DMS 273 treated with DMSO at 0.1 percent for 48 hours (cell line): ENCODE results near the gene DCD.
"Not testable (repeated sequence)": the region's sequence is repeated elsewhere in the genome, so short reads cannot be mapped to it uniquely, and the experiment has no call there.

ENCODE experiments used
- DNase-seq: peaks from one replicate; lab custom pipeline; 2025; lab: John Stamatoyannopoulos, UW

Gene DCD

GRCh38 chr12:54648265-54648664 is at the start of gene DCD:
DCD (minus strand) TSS chr12:54648365; CDS start chr12:54648303, 62 bp downstream.
- no peak for DNase-seq

- DNase-seq, result no peak
Observed at GRCh38 chr12:54697851-54698250, 49.7 kb upstream of the DCD start.

- no peak for DNase-seq
Observed at GRCh38 chr12:54692353-54692752, 44.2 kb upstream of the DCD start.

- DNase-seq, result no peak
Observed at GRCh38 chr12:54689984-54690383, 41.8 kb upstream of the DCD start.

GRCh38 chr12:54689034-54689372 is 40.8 kb upstream of the DCD start:
- DNase-seq, result no peak

- DNase-seq, result no peak
Observed at GRCh38 chr12:54688309-54689033, 40.3 kb upstream of the DCD start.

GRCh38 chr12:54684636-54685630 is 36.8 kb upstream of the DCD start:
- DNase-seq, result no peak

GRCh38 chr12:54683398-54683797 is 35.2 kb upstream of the DCD start:
- DNase-seq, result no peak

- no peak for DNase-seq
Observed at GRCh38 chr12:54682674-54683073, 34.5 kb upstream of the DCD start.

GRCh38 chr12:54680374-54680773 is 32.2 kb upstream of the DCD start:
- no peak for DNase-seq

GRCh38 chr12:54678131-54678530 is 30.0 kb upstream of the DCD start:
- DNase-seq, result no peak

GRCh38 chr12:54667945-54668344 is 19.8 kb upstream of the DCD start:
- DNase-seq, result no peak

- DNase-seq, result no peak
Observed at GRCh38 chr12:54666008-54666407, 17.8 kb upstream of the DCD start.

- not testable (repeated sequence) for DNase-seq
Observed at GRCh38 chr12:54665022-54665635, 17.0 kb upstream of the DCD start.

GRCh38 chr12:54663603-54664002 is 15.4 kb upstream of the DCD start:
- DNase-seq, result no peak

- no peak for DNase-seq
Observed at GRCh38 chr12:54662026-54662425, 13.9 kb upstream of the DCD start.

GRCh38 chr12:54661048-54661447 is 12.9 kb upstream of the DCD start:
- DNase-seq, result no peak

- DNase-seq, result no peak
Observed at GRCh38 chr12:54660320-54660962, 12.3 kb upstream of the DCD start.

GRCh38 chr12:54658306-54659264 is 10.4 kb upstream of the DCD start:
- DNase-seq, result no peak

- DNase-seq, result no peak
Observed at GRCh38 chr12:54657105-54657607, 9.0 kb upstream of the DCD start.

GRCh38 chr12:54654926-54655325 is 6.8 kb upstream of the DCD start:
- no peak for DNase-seq
